Lower leg skin (tissue), 4 donors: ENCODE measurements around the gene TBC1D26. TPM values are rescaled to one million over a fixed set of nuclear protein-coding genes. Genes with fewer than 3 reads are reported as not detected.
"Not testable (repeated sequence)": the region's sequence is repeated elsewhere in the genome, so short reads cannot be mapped to it uniquely, and the experiment has no call there.

Experiments used
- DNase-seq, 2 donors: peaks; one replicate each; pipeline ENCODE4 v3.0.0-alpha.2; 2019; ENCODE audit warnings: low spot score in 2 of 2
- H3K4me3 ChIP-seq: fragments of 200-600 bp; sonication (generic); 2 replicates; pipeline ENCODE4 v1.5.1; 2017; ENCODE audit warnings: mild to moderate bottlenecking, low read depth; ENCODE audit not compliant: poor library complexity, severe bottlenecking
- CTCF ChIP-seq, 3 donors: fragments of 450-650 bp; IDR thresholded peaks; one replicate each; pipeline ENCODE4 v1.5.1; 2016; ENCODE audit warnings: antibody characterized with exemption in 3 of 3, mild to moderate bottlenecking in 3 of 3, moderate library complexity in 2 of 3
- POLR2A ChIP-seq, 2 donors: fragments of 450-650 bp; IDR thresholded peaks; one replicate each; pipeline ENCODE4 v1.6.1; 2016 to 2017; ENCODE audit warnings: antibody characterized with exemption in 2 of 2, mild to moderate bottlenecking in 1 of 2, moderate library complexity in 1 of 2
- WGBS, 2 donors: methylation state at CpG; one replicate each; pipeline ENCODE4 v1.1.5; 2018; 5-methylcytosine and 5-hydroxymethylcytosine counted together
- intact Hi-C: fragments of 100-400 bp; cut with DNase I; formaldehyde crosslinking; loops from one replicate; pipeline ENCODE4 v1.15.0; 2023; ENCODE audit warnings: low total_unique reads
- total RNA-seq, 4 donors: library from RNA; depleted of rRNA; stranded (reverse); fragments of >200 nt; gene quantifications; one replicate each; pipeline ENCODE4 v1.1.0, GENCODE V29; 2016

TBC1D26 gene
- total RNA-seq, 4 donors from 2014 or later = 1.0 TPM; not detected in 3

- intact Hi-C loops = no loop called here
- no peak for DNase-seq
- no peak overlapping the region for H3K4me3 ChIP-seq
- TF ChIP-seq POLR2A (IDR thresholded peaks at IDR 0.05) (no peak), CTCF (IDR thresholded peaks at IDR 0.05) (no peak)
- WGBS, 2 donors = 88 to 93% methylated on average over 10 of the region's 10 CpGs
Observed at GRCh38 chr17:15738066-15738465, 6.0 kb downstream of the TBC1D26 start.

GRCh38 chr17:15739259-15739658, 7.2 kb downstream of the TBC1D26 start:
- DNase-seq, intact Hi-C loops, H3K4me3 ChIP-seq: not testable (repeated sequence)
- WGBS, 2 donors = 81 to 91% methylated on average over 10 to 11 of the region's 11 CpGs

- WGBS, 2 donors = 42 to 53% methylated on average over 8 of the region's 8 CpGs
- intact Hi-C loops, H3K4me3 ChIP-seq, DNase-seq: not testable (repeated sequence)
Observed at GRCh38 chr17:15740041-15740440, 8.0 kb downstream of the TBC1D26 start.

GRCh38 chr17:15740570-15741120, 8.6 kb downstream of the TBC1D26 start:
- no peak overlapping the region for H3K4me3 ChIP-seq
- no peak for DNase-seq
- intact Hi-C loops = no loop called here
- WGBS, 2 donors = 95 to 100% methylated on average over 1 to 6 of the region's 7 CpGs
- no peak for TF ChIP-seq CTCF (IDR thresholded peaks at IDR 0.05)
- TF ChIP-seq POLR2A (IDR thresholded peaks at IDR 0.05) = no peak

GRCh38 chr17:15741624-15742023, 9.5 kb downstream of the TBC1D26 start:
- intact Hi-C loops = no loop called here
- no peak overlapping the region for H3K4me3 ChIP-seq
- WGBS, 2 donors = 91% methylated on average over 5 to 9 of the region's 9 CpGs
- TF ChIP-seq CTCF (IDR thresholded peaks at IDR 0.05) = no peak
- no peak for TF ChIP-seq POLR2A (IDR thresholded peaks at IDR 0.05)
- DNase-seq = no peak

- no peak overlapping the region for H3K4me3 ChIP-seq
- 73 to 83% methylated on average over 7 to 15 of the region's 15 CpGs for WGBS, 2 donors
Observed at GRCh38 chr17:15742051-15742795, 10.1 kb downstream of the TBC1D26 start.

More at GRCh38 chr17:15742051-15742795, 10.1 kb downstream of the TBC1D26 start:
- TF ChIP-seq CTCF (IDR thresholded peaks at IDR 0.05) (no peak), POLR2A (IDR thresholded peaks at IDR 0.05) (no peak)
- intact Hi-C loops = no loop called here
- no peak for DNase-seq
